Femur (tissue), 1 donor: ENCODE measurements around the gene FRK.

Experiments
- DNase-seq: peaks from one replicate; pipeline ENCODE4 v3.0.0-alpha.2; 2017

FRK gene

DNA sequence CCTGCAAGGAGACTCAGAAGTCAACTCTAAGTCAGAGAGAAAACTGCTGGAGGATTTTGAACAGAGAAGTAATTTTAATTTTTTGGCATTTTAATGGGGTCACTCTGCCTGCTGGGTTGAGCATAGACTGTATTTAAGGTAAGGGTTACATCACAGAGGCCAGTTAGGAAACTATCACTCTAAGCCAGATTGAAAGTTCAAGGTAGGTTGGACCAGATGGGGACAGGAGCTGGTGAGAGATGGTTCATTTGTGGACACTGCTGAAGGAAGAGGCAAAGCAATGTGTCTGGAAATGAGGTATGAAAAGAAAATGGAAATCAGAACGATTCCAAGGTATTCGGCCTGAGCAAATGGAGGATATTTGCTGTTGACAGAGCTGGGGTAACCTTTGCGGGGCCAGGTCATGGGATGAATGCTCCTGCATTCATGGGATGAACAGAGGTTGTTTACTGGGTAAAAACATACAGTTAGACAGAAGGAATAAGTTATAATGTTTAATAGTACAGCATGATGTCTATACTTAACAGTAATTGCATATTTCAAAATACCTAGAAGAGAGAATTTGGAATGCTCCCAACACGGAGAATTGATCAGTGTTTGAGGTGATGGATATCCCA is 26.9 kb downstream of the FRK start:
- no peak for DNase-seq

DNA sequence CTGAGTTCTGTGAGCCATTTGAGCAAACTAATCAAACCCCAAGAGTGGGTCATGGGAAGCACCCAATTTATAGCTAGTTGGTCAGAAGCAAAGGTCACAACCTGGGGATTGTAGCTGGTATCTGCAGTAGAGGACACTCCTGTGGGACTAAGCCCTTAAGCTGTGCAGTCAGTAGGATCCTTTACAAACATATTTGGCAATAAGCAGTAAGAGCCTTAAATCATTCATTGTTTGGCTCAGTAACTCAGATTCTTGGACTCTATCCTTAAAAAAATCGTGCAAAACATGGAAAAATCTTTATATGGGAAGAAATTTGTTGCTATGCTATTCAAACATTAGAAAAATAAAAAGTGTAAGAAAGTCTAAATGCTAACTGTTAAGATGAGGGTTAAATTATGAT is 29.9 kb downstream of the FRK start:
- no peak for DNase-seq

DNA sequence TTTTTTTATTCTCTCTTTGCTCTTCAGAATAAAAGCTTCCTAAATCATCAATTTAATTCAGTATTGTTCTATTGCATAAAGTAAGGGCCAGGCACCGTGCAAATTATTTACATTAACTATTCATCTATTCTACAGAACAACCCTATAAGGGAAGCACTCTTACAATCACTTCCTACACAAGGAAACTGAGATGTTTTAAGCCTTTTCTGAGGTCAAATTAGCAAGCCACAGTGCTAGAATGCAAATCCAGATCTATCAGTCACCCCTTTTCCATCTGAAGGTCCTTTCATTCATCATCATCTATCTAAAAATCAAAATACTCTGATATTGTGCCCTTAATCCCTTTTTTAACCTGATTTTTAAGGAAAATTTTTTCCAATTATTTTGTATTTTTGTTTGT is 31.2 kb downstream of the FRK start:
- no peak for DNase-seq

DNA sequence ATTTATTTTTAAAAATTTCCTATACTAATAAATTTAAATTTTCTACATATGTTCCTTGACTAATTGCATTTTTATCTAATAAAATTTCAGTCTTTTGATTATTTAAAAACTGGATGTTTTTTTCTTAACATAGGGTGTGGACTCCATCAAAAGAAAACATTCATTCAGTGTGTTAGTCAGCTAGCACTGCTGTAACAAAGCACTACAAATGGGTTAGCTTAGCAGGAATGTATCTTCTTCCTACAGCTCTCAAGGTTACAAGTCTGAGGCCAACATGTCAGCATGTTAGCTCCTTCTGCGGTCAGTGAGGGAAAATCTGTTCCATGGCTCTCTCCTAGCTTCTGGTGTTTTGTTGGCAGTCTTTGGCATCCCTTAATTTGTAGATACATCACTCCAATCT is 32.5 kb downstream of the FRK start:
- DNase-seq = no peak

DNA sequence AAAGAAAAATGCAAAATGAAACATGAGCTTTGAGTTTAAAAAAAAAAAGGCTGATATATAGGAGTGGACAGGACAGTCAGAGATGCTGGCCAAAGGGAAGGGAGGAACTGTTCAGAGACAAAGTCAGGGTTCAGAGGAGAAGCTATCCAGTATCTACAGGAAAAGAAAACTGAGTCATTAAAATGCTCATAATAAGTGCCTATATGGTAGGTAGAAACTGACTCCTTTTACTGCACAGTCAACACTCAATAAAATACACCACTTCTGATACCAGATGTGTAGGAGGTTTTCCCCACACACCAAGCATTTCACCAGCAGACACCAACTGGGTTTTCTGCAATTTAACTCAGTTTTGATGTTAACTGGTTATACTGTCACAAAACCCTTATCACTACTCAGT is 32.9 kb downstream of the FRK start:
- DNase-seq = no peak

DNA sequence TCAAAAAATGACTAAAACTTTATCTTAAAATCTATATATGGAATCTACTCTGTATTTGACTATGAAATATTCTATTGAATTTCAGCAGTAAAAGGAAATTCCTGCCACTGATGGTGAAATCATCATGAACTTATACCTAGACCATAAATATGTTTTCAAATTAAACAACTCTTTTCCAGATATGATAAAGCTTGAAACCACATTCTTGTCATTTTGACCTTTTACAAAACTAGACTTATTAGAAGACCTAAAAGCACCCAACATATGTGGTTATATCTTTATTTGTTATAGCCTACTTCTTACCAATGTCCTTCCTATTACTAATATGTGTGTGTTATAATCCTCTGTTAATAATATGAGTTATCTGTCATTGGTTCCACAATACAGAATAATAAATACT is 35.3 kb downstream of the FRK start:
- no peak for DNase-seq

DNA sequence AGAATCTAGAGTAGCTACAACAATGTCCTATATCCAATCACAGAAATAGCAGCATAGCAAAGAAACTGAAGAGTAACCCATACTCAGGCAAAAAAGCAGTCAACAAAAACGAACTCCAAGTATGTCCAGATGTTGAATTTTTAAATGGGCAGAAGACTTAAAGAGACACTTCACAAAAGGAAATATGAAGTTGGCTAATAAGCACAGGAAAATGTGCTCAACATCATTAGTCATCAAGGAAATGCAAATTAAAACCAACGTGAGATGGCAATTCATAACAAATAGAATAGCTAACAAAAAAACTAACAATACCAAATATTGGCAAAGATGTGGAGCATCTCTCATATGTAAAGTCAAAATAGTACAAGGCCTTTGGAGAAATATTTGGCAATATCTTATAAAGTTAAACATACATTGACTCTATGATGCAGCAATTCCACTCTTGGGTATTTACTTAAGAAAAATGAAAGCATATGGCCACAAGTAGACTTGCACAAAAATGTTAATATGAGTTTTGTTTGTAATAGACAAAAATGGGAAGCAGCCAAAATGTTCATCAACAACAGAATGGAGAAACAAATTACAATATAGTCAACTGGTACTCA is 37.7 kb downstream of the FRK start:
- DNase-seq = no peak

DNA sequence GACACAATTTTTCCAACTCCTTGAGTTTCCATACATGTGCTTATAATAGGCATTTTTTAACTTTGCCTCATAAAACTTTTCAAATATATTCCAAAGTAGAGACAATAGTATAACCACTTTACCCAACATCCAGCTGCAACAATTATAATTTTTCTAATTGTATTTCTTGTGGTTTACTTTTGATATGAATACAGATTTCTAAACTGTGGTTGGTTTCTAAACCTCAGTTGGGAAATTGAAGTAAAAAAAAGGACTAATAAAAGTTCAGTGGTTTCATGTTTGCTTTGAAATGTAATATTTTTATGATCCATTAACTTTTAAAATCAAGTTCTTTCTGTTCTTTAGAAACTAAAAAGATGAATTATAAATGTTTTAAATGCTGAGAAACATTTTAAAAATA is 40.0 kb downstream of the FRK start:
- DNase-seq = no peak

DNA sequence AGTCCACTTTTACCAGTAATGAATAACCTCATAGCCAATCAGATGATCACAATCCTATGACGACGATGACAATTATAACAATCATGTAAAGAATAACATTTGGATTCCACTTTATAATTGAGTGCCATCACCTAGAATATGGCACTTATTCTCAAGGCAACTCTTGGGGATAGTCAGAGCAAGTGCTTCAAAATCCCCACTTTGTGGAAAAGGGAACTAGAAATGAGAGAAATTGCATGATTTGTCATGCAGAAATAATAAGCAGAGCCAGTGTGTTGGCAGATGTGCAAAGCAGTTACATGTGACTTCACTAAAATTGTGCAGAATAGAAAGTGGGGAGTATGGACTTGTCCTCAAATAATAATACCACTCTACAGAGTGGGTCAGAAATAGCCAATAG is 41.3 kb downstream of the FRK start:
- DNase-seq = no peak

DNA sequence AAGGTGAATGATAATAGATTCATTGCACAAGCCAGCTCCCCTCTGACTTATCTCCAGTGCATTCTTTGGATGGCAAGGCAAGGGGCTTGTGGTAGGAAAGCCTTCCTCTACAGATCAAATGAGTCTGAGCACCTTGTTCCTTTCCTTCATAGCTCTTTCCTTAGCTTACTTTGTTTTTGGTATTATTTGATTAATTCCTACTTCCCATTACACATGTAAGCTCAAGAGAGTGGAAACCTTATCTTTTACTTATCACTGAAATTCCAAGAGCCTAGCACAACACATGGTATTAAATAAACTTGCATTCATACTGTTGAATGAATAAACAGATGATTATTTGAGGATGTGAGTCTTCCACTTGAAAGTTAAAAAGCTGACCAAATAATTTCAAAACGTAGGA is 41.7 kb downstream of the FRK start:
- DNase-seq = no peak

DNA sequence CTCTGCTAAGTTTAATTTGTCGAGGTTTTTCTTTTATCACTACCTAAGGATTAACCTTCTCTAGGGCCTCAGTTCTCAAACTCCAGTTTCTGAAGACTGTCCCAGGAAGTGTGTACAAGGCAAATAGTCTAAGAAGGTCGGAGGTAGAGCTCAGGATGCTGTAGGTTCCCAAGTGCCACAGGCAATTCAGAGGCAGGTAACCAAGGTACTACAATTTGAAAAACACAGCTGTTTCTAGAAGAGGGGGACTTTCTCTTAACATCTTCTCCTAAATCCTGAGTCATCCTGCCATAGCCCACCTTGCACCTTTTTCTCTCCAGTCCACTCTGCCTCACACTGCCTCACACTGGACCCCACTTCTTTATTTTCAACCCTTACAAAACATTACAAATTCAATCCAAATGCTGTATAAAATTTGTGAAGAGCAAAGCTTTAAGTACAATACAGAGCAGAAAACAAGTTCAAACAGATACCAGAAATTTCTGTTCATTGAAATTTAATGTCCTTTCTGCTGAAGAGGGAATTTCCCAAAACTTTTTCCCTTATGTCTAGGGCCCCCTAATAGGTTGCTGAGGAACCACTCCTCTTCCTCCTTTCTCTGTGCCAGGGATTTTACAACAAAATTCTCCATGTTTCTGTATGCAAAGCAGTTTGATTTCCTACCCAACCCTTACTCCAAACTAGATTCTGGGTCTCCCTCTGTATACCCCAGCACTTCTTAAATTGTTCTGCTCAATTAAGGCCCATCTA is 43.0 kb downstream of the FRK start:
- no peak for DNase-seq

DNA sequence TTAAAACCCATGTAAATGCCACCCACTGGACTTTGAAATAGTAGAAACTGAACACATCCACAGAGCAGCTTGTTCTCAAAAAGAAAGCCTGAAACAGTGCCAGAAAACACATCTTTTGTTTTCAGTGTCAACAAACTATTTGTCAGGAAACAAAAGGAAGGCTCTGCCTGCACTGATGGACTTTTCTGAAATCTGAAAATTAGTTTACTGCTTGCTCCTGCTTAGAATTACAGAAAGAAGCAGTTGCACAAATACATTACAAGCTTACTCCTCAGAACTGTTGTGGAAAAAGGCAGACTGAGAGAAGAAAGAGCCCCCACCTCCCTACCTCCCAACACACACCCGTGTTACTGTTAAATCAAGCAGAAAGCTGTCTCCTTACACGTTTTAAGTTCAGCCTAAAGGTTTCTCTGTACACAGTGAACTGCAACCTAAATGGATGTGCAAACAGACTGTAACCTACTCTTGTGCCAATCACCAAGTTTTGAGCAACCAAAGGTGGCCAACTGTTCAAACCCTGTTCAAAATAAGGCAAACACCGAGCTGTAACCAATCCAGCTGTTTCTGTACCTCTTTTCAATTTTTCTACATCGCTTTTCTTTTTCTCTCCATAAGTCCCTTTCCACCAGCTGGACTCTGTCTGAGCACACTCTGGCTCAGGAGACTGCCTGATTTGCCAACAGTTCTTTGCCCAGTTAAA is 43.7 kb downstream of the FRK start:
- DNase-seq = peak; percentile 29

DNA sequence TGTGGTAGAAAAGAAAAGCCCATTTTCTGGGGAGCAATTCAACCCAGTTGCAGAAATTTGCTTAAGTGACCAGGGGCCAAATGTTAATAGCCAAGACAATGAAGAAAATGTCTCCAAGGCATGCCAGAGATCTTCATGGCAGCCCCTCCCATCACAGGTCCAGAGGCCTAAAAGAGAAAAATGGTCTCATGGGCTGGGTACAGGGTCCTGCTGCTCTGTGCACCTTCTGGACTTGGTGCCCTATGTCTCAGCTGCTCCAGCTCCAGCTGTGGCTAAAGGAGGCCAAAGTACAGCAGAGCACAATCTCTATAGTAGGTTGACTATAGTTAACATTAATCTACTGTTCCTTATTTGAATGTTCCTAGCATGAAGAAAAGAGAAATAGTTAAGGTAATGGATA is 44.7 kb downstream of the FRK start:
- DNase-seq = no peak

DNA sequence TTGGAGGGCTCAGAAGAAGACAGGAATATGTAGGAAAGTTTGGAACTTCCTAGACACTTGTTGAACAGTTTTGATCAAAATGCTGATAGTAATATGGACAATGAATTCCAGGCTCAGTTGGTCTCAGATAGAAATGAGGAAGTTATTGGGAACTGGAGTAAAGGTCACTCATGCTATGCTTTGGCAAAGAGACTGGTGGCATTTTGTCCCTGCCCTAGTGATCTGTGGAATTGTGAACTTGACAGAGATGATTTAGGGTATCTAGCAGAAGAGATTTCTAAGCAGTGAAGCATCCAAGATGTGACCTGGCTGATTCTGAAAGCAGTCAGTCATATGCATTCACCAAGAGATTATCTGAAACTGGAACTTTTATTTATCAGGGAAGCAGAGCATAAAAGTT is 45.1 kb downstream of the FRK start:
- no peak for DNase-seq

DNA sequence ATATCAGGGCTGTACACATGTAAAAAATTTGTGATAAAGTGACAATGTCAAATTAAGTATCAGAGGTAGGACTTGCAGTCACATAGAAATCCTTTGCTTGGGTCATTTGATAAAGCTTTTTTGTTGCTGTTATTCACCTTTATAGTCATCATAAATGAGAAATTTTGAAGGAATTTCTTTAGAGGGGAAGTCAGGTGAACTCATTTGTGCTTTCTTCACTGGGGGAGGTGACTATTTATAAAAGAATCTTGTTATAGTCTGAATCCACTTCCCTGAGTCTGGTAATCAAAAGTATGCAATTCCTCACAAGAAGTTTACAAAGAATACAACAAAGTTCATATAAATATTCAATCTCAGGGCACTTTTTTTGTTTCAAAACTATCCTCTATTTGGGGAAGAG is 47.7 kb downstream of the FRK start:
- DNase-seq = no peak

DNA sequence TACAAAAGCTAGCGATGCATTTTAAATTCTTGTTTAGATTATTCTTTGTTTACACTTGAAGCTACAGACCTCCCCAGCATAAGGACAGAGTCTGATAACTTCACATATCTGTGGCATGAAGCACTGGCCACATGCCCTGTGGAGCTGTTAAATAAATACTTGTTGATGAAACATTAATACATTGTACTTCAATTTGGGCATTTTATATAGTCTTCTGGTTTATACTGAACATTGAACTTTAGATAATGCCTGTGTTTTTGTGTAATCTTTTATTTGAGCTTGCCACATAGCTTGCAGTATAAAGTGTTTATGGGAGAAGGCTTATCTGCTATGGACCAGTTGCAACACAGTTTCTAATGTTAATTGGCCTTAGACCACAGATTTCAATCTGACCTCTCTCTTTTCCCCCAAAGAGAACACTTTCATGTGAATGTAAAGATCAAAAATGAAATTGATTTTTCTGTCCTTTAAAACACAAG is 48.2 kb downstream of the FRK start:
- DNase-seq = no peak

DNA sequence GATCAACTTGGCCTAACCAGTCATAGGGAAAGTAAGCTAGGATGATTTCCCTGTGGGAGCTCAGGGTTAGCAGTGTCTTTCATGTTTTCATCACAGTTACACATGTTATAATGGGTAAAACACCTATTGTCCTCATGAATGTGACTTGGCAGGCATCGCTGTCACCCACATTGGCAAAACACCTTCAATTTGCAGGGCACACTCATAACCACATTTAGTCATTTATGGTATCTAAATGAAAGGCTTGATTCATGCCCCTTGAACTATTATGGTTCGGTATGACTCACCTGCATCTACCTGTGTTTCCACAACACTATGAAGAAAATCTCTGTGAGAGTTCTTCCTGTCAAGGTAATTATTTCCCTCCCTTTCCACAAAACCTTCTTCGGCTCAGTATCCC is 49.2 kb downstream of the FRK start:
- DNase-seq = no peak

DNA sequence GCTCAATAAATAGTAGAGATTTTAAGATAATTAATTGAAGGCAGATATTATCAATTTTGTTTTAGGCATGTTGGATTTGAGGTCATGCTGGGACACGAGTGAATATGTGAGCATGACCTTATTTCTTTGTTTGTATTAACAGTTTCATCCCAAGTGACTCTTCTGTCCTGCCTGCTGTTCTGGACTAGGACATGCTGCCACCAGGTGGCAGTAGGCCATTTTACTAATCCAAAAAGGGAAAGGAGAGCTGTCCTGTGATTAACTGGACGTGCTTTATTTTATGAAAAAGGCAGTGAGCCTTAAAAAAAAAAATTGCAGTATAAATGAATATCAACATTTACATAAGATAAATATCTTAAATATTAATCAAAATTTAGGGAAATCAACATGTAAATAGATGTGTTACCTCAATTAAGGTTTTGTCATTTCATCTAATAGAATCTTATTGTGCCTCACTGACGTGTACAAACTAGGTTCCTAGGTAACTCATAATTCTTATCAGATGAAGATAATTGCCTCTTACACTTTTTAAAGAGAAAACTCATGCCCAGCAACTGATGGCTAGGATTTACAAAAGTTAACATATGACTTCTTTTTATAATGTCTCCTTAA is 49.8 kb downstream of the FRK start:
- DNase-seq = peak; percentile 72

DNA sequence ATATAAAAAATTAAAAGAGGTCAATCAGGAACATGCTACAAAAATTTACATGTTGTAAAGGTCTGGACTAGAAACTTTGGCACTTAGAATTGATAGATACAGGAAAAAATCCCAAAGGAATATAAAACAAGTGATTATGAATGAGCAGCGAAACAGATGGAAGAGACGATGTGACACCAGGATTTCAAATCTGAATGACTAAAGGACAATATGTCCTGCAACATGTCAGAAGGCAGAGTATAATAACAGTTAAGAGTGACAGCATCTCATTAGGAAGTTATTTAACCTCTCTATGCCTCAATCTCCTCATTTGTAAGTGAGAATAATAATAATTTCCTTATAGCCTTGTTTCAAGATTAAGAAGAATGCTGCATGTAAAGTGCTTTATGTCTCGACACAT is 50.3 kb downstream of the FRK start:
- DNase-seq = no peak

DNA sequence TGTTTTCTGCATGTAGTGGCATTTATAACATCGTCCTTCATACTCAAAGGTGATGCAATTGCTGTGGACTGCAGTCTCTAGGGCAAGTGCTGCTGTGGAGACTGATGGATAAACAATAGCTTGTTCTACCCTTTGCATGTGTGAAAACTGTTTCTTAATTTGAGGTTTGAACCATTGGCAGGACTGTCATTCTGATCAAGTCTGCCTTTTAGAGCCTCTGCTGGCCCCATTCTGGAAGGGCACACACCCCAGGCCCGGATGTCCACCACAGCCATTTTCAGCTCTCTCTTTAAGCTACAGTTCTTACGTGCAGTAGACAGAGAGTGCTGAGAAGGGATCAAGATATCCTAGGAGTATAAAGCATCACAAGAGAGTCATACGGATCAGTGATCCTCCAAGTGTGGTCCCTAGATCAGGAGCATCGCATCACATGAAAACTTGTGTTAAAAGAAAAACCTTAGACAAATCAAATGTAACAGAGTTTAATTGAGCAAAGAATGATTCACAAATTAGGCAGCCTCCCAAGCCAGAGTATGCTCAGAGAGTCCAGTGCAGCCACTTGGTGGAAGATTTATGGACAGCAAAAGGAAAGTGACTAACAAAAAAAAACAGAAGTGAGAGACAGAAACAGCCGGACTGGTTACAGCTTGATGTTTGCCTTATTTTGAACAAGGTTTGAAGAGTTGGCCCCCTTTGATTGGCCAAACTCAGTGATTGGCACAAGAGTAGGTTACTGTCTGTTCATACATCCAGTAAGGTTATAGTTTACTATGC is 52.0 kb downstream of the FRK start:
- DNase-seq = peak; percentile 52

DNA sequence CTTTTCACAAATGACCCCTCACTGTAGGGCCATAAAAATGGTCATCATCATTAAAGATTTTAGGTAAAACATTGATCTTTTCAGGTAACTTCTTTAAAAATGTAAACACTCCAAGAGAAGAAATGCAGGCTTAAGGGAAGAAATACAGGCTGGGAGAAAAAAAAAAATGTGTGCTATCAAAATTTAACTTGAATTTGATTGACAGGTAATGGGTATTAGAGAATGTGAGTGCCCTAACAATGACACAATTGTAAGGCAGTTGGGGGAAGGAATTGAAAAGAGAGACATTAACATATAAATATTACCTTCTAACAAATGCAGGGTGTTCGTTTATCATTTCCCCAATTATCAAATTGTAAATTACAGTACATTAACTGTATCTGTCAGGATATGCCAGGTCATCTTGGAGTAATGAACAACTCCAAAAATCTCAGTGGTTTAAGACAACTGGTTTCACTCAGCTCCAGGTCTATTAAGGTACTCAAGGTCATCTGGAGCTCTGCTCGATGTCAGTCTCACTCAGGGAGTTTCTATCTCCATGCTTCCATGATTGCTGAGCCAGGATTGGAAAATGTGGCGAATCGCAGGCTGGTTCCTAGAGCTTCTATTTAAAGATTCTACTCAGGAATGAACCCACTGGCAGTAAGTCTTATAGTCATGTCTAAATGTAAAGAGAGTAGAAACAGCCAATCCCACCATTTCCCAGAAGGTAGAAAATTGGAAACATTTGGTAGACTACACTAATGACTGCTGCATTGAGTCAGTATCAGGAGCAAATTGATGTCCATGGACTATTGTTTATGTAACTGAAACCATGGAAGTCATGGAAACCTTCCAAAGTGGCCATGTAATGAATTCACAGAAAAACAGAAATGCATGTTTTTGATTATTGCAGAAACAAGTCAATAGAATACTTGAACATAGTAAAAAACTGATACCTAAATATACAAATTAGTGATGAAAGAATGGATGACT is 55.6 kb downstream of the FRK start:
- DNase-seq = peak; percentile 38
